Measurements from ENCODE around the gene TMC8.

Gene TMC8

GRCh38 chr17:78146881-78147280 is 16.3 kb downstream of the TMC8 start:
- no peak overlapping the region for H3K27ac Mint-ChIP-seq (ENCODE audit: low read depth)
- no peaks in the 10 kb centered on the region for H3K9me3 Mint-ChIP-seq
- H3K4me1 Mint-ChIP-seq, result peaks cover 20% of the 10 kb centered on the region
- H3K27me3 Mint-ChIP-seq, result no peaks in the 10 kb centered on the region
- no peak for ATAC-seq (replicated peaks; ENCODE audit: extremely low read depth, poor library complexity, severe bottlenecking)
- peaks cover 7% of the 10 kb centered on the region for H3K36me3 Mint-ChIP-seq (ENCODE audit: insufficient read depth)
- DNase-seq (ENCODE audit: low spot score in 2 of 2), result no peak
- H3K4me3 Mint-ChIP-seq, result no peak overlapping the region

- no peaks in the 10 kb centered on the region for H3K27me3 Mint-ChIP-seq
- DNase-seq (ENCODE audit: low spot score in 2 of 2) (no peak), ATAC-seq (replicated peaks; ENCODE audit: extremely low read depth, poor library complexity, severe bottlenecking) (peak; percentile 43)
- peaks cover 6% of the 10 kb centered on the region for H3K36me3 Mint-ChIP-seq (ENCODE audit: insufficient read depth)
- H3K27ac Mint-ChIP-seq (ENCODE audit: low read depth), result no peak overlapping the region
- H3K4me1 Mint-ChIP-seq, result peaks cover 16% of the 10 kb centered on the region
- no peak overlapping the region for H3K4me3 Mint-ChIP-seq
- no peaks in the 10 kb centered on the region for H3K9me3 Mint-ChIP-seq
These were observed 16.9 kb downstream of the TMC8 start for GRCh38 chr17:78147315-78147998.

- ATAC-seq (replicated peaks; ENCODE audit: extremely low read depth, poor library complexity, severe bottlenecking) (no peak), DNase-seq (ENCODE audit: low spot score in 2 of 2) (no peak)
- H3K27me3 Mint-ChIP-seq, result no peaks in the 10 kb centered on the region
- no peaks in the 10 kb centered on the region for H3K9me3 Mint-ChIP-seq
- H3K36me3 Mint-ChIP-seq (ENCODE audit: insufficient read depth), result peaks cover under 1% of the 10 kb centered on the region
- no peak overlapping the region for H3K4me3 Mint-ChIP-seq
- H3K27ac Mint-ChIP-seq (ENCODE audit: low read depth), result no peak overlapping the region
- H3K4me1 Mint-ChIP-seq, result peaks cover 6% of the 10 kb centered on the region
These were observed 17.9 kb downstream of the TMC8 start for GRCh38 chr17:78148286-78149016.

- Mint-ChIP-seq H3K9me3 (no peaks in the 10 kb centered on the region), H3K27ac (ENCODE audit: low read depth) (no peak overlapping the region), H3K4me1 (no peaks in the 10 kb centered on the region), H3K36me3 (ENCODE audit: insufficient read depth) (peaks cover 2% of the 10 kb centered on the region), H3K4me3 (no peak overlapping the region), H3K27me3 (no peaks in the 10 kb centered on the region)
- DNase-seq (ENCODE audit: low spot score in 2 of 2), result no peak
- ATAC-seq (replicated peaks; ENCODE audit: extremely low read depth, poor library complexity, severe bottlenecking), result no peak
These were observed 21.0 kb downstream of the TMC8 start for GRCh38 chr17:78151514-78152008.

- DNase-seq (ENCODE audit: low spot score in 2 of 2) (no peak), ATAC-seq (replicated peaks; ENCODE audit: extremely low read depth, poor library complexity, severe bottlenecking) (peak; percentile 49)
- no peaks in the 10 kb centered on the region for H3K4me1 Mint-ChIP-seq
- peak overlapping the region; percentile 29 for H3K27ac Mint-ChIP-seq (ENCODE audit: low read depth)
- H3K9me3 Mint-ChIP-seq, result no peaks in the 10 kb centered on the region
- no peak overlapping the region for H3K4me3 Mint-ChIP-seq
- H3K36me3 Mint-ChIP-seq (ENCODE audit: insufficient read depth), result peaks cover 2% of the 10 kb centered on the region
- no peaks in the 10 kb centered on the region for H3K27me3 Mint-ChIP-seq
These were observed 24.6 kb downstream of the TMC8 start for GRCh38 chr17:78154903-78155811.

- Mint-ChIP-seq H3K4me1 (no peaks in the 10 kb centered on the region), H3K27ac (ENCODE audit: low read depth) (no peak overlapping the region), H3K9me3 (no peaks in the 10 kb centered on the region)
These were observed 29.1 kb downstream of the TMC8 start for GRCh38 chr17:78159575-78160158.

GRCh38 chr17:78163881-78164747 is 33.5 kb downstream of the TMC8 start:
- Mint-ChIP-seq H3K27ac (ENCODE audit: low read depth) (no peak overlapping the region), H3K36me3 (ENCODE audit: insufficient read depth) (peaks cover 4% of the 10 kb centered on the region), H3K9me3 (no peaks in the 10 kb centered on the region), H3K4me3 (no peak overlapping the region), H3K27me3 (no peaks in the 10 kb centered on the region), H3K4me1 (no peaks in the 10 kb centered on the region)
- ATAC-seq (replicated peaks; ENCODE audit: extremely low read depth, poor library complexity, severe bottlenecking), result no peak
- DNase-seq (ENCODE audit: low spot score in 2 of 2), result no peak

More at GRCh38 chr17:78159575-78160158, 29.1 kb downstream of the TMC8 start:
- no peak for ATAC-seq (replicated peaks; ENCODE audit: extremely low read depth, poor library complexity, severe bottlenecking)
- Mint-ChIP-seq H3K4me3 (no peak overlapping the region), H3K27me3 (no peaks in the 10 kb centered on the region), H3K36me3 (ENCODE audit: insufficient read depth) (peaks cover 2% of the 10 kb centered on the region)
- DNase-seq (ENCODE audit: low spot score in 2 of 2), result no peak

- Mint-ChIP-seq H3K36me3 (ENCODE audit: insufficient read depth) (peaks cover 6% of the 10 kb centered on the region), H3K27ac (ENCODE audit: low read depth) (no peak overlapping the region), H3K4me1 (peaks cover 8% of the 10 kb centered on the region), H3K4me3 (no peak overlapping the region), H3K27me3 (no peaks in the 10 kb centered on the region), H3K9me3 (no peaks in the 10 kb centered on the region)
- ATAC-seq (replicated peaks; ENCODE audit: extremely low read depth, poor library complexity, severe bottlenecking), result no peak
- no peak for DNase-seq (ENCODE audit: low spot score in 2 of 2)
These were observed 34.4 kb downstream of the TMC8 start for GRCh38 chr17:78164748-78165607.

- H3K9me3 Mint-ChIP-seq, result no peaks in the 10 kb centered on the region
- peaks cover 13% of the 10 kb centered on the region for H3K36me3 Mint-ChIP-seq (ENCODE audit: insufficient read depth)
- ATAC-seq (replicated peaks; ENCODE audit: extremely low read depth, poor library complexity, severe bottlenecking) (no peak), DNase-seq (ENCODE audit: low spot score in 2 of 2) (no peak)
- H3K4me3 Mint-ChIP-seq, result no peak overlapping the region
- no peak overlapping the region for H3K27ac Mint-ChIP-seq (ENCODE audit: low read depth)
- no peaks in the 10 kb centered on the region for H3K27me3 Mint-ChIP-seq
- peaks cover 17% of the 10 kb centered on the region for H3K4me1 Mint-ChIP-seq
These were observed 35.8 kb downstream of the TMC8 start for GRCh38 chr17:78166416-78166815.

- peak; percentile 77 to 79 for DNase-seq (ENCODE audit: low spot score in 2 of 2)
These were observed 37.8 kb downstream of the TMC8 start, which contains the start of gene SYNGR2 for GRCh38 chr17:78168242-78168902. SYNGR2 (plus strand) TSS chr17:78168581; CDS start chr17:78168617, 36 bp downstream.

More at GRCh38 chr17:78168242-78168902, 37.8 kb downstream of the TMC8 start, which contains the start of gene SYNGR2:
- Mint-ChIP-seq H3K4me3 (peak within 1 kb of the TSS; percentile 71), H3K27me3 (no peaks in the 10 kb centered on the region), H3K36me3 (ENCODE audit: insufficient read depth) (peaks cover 16% of the 10 kb centered on the region), H3K4me1 (peaks cover 37% of the 10 kb centered on the region), H3K27ac (ENCODE audit: low read depth) (peak within 1 kb of the TSS; percentile 64), H3K9me3 (no peaks in the 10 kb centered on the region)
- peak; percentile 85 for ATAC-seq (replicated peaks; ENCODE audit: extremely low read depth, poor library complexity, severe bottlenecking)

All from central memory CD8-positive, alpha-beta T cell (primary cell).